Endothelial cell of umbilical vein (primary cell): ENCODE results near the gene GPR183. TPM values are rescaled to one million over a fixed set of nuclear protein-coding genes. Genes with fewer than 3 reads are reported as not detected.

Source experiments
- BruUV-seq: library from RNA; stranded (reverse); fragments of 400-500 nt; replicated peaks from 2 replicates; lab custom pipeline; 2021; lab: Mats Ljungman, UMichigan
- CTCF ChIA-PET: fragments of 300-600, 350-600 bp; sonication (Branson Sonifier 250); formaldehyde crosslinking; loops from one replicate; lab custom pipeline; 2021; ENCODE audit warnings: antibody characterized with exemption, inconsistent platforms; lab: Charles Lee
- POLR2A ChIA-PET: fragments of 300-600, 350-600 bp; sonication (Branson Sonifier 250); formaldehyde crosslinking; loops from one replicate; lab custom pipeline; 2021; ENCODE audit warnings: antibody characterized with exemption, inconsistent platforms; lab: Charles Lee
- DNase-seq: peaks from one replicate; pipeline ENCODE4 v3.0.0-alpha.2; 2011; ENCODE audit warnings: low read depth, low spot score
- FAIRE-seq: peaks from 2 replicates; lab custom pipeline; 2011; peaks lifted over from hg19 to GRCh38; lab: Jason Lieb, UNC
- H2AFZ ChIP-seq: 2 replicates; pipeline ENCODE4 v1.6.0; 2012; ENCODE audit warnings: low read depth, low read length, control low read depth, inconsistent platforms
- H3K27ac ChIP-seq: 2 replicates; pipeline ENCODE4 v1.5.1; 2011; ENCODE audit warnings: low read depth, mild to moderate bottlenecking, control low read depth, low read length, moderate library complexity; ENCODE audit not compliant: insufficient read depth
- H3K27me3 ChIP-seq, 2 experiments: 2 replicates each; pipeline versions ENCODE4 v1.6.0 to v1.6.1; 2011; ENCODE audit warnings: low read length in 2 of 2, mixed read lengths in 1 of 2; ENCODE audit not compliant: control insufficient read depth in 2 of 2, insufficient read depth in 2 of 2
- H3K36me3 ChIP-seq, 2 experiments: 2 replicates in 1 of 2; 3 replicates in 1 of 2; pipeline ENCODE4 v1.5.1; 2011; ENCODE audit warnings: low read length in 2 of 2, mild to moderate bottlenecking in 1 of 2, moderate library complexity in 1 of 2; ENCODE audit not compliant: control insufficient read depth in 2 of 2, insufficient read depth in 2 of 2; ENCODE audit errors: extremely low read depth in 1 of 2
- H3K4me1 ChIP-seq: 3 replicates; pipeline ENCODE4 v1.5.1; 2011; ENCODE audit warnings: mild to moderate bottlenecking, low read length; ENCODE audit not compliant: control insufficient read depth, insufficient read depth; ENCODE audit errors: extremely low read depth
- H3K4me2 ChIP-seq: 2 replicates; pipeline ENCODE4 v1.6.1; 2011; ENCODE audit warnings: low read length, control low read depth, mixed read lengths; ENCODE audit not compliant: insufficient read depth
- H3K4me3 ChIP-seq, 3 experiments: fragments of 200-600 bp in 1 of 3; sonication (generic), shearing (Covaris generic) in 1 of 3; replicated peaks in 1 of 3; 2 replicates each; pipeline ENCODE4 v1.5.1; 2011 to 2016; ENCODE audit warnings: control low read depth in 3 of 3, low read length in 3 of 3, mild to moderate bottlenecking in 2 of 3, inconsistent platforms in 1 of 3, low read depth in 1 of 3, moderate library complexity in 1 of 3; ENCODE audit not compliant: insufficient read depth in 1 of 3
- H3K79me2 ChIP-seq: 2 replicates; pipeline ENCODE4 v1.6.0; 2012; ENCODE audit warnings: low read length, inconsistent platforms; ENCODE audit not compliant: control insufficient read depth, insufficient read depth
- H3K9ac ChIP-seq: replicated peaks from 2 replicates; pipeline ENCODE3; 2011; ENCODE audit warnings: low read length, control low read depth; ENCODE audit not compliant: insufficient read depth; ENCODE audit errors: extremely low read depth
- H3K9me1 ChIP-seq: replicated peaks from 3 replicates; pipeline ENCODE4 v1.6.0; 2011; ENCODE audit warnings: mild to moderate bottlenecking, low read length; ENCODE audit not compliant: control insufficient read depth, insufficient read depth; ENCODE audit errors: extremely low read depth
- H3K9me3 ChIP-seq: replicated peaks from 2 replicates; pipeline ENCODE4 v1.5.1; 2012; ENCODE audit warnings: low read length, inconsistent platforms; ENCODE audit not compliant: control insufficient read depth, insufficient read depth
- H4K20me1 ChIP-seq: replicated peaks from 2 replicates; pipeline ENCODE3; 2011; ENCODE audit warnings: mild to moderate bottlenecking, low read length; ENCODE audit not compliant: control insufficient read depth, insufficient read depth; ENCODE audit errors: extremely low read depth
- CTCF ChIP-seq, 2 donors: IDR thresholded peaks; 1 replicate in 1 of 2; 2 replicates in 1 of 2; pipeline ENCODE4 v1.5.1; 2011; ENCODE audit warnings: low read length in 2 of 2, mild to moderate bottlenecking in 2 of 2, moderate library complexity in 2 of 2, control low read depth in 1 of 2, inconsistent platforms in 1 of 2, low read depth in 1 of 2; ENCODE audit not compliant: insufficient read depth in 1 of 2; ENCODE audit errors: extremely low read depth in 1 of 2
- EZH2 ChIP-seq: IDR thresholded peaks from 2 replicates; pipeline ENCODE4 v1.6.1; 2012; ENCODE audit warnings: borderline replicate concordance, low read depth, mild to moderate bottlenecking, moderate library complexity, low read length, inconsistent platforms; ENCODE audit not compliant: severe bottlenecking
- FOS ChIP-seq: IDR thresholded peaks from 2 replicates; pipeline ENCODE4 v1.6.1; 2011; ENCODE audit warnings: mild to moderate bottlenecking, low read length, moderate library complexity, borderline replicate concordance; ENCODE audit not compliant: insufficient read depth
- GATA2 ChIP-seq: IDR thresholded peaks from 2 replicates; pipeline ENCODE4 v1.7.0; 2011; ENCODE audit warnings: low read depth, mild to moderate bottlenecking, moderate library complexity, mixed read lengths, low read length; ENCODE audit not compliant: insufficient read length, insufficient read depth
- JUN ChIP-seq: IDR thresholded peaks from 2 replicates; pipeline ENCODE4 v1.6.1; 2011; ENCODE audit warnings: borderline replicate concordance, low read depth; ENCODE audit not compliant: insufficient read length, insufficient read depth
- MAX ChIP-seq: IDR thresholded peaks from 2 replicates; pipeline ENCODE4 v1.6.1; 2011; ENCODE audit not compliant: insufficient read depth, insufficient read length
- MYC ChIP-seq: IDR thresholded peaks from one replicate; pipeline ENCODE4 v1.6.1; 2011; ENCODE audit warnings: mild to moderate bottlenecking, low read depth, low read length
- POLR2A ChIP-seq: IDR thresholded peaks from 2 replicates; pipeline ENCODE4 v1.6.1; 2012; ENCODE audit warnings: low read depth, mild to moderate bottlenecking, control low read depth, low read length
- POLR2AphosphoS5 ChIP-seq: IDR thresholded peaks from 2 replicates; pipeline ENCODE4 v1.6.1; 2012; ENCODE audit warnings: low read depth, mild to moderate bottlenecking, control low read depth, low read length, moderate library complexity; ENCODE audit not compliant: insufficient read depth
- dilution Hi-C: fragments of 300-500 bp; cut with MboI; formaldehyde crosslinking; loops from one replicate; pipeline ENCODE4 v1.15.0; 2019; ENCODE audit warnings: low sequenced_read_pairs; ENCODE audit not compliant: extremely low pct_ligation_motif_present
- intact Hi-C: fragments of 100-400 bp; cut with micrococcal nuclease; formaldehyde crosslinking; loops from one replicate; pipeline ENCODE4 v1.10.0; 2022
- polyA plus RNA-seq, 4 experiments: library from polyadenylated mRNA; depleted of rRNA in 3 of 4; stranded (reverse) in 3 of 4; unstranded in 1 of 4; fragments of >200 nt; gene quantifications; 2 replicates each; pipeline versions ENCODE4 v1.2.1 to v1.2.3, GENCODE V29; 2011 to 2012; ENCODE audit warnings: missing spikeins in 1 of 4
- total RNA-seq: library from RNA; stranded (reverse); gene quantifications from 2 replicates; pipeline ENCODE4 v1.2.3, GENCODE V29; 2021

The GPR183 gene
- total and polyA plus RNA-seq, 2 donors (not counting 3 experiments of a cell fraction or from before 2014, with no cell fraction given): 0.23 TPM; not detected in 1

- BruUV-seq: no TSS peak
- H3K79me2 ChIP-seq: no peaks in the 10 kb centered on the region
- H3K9ac ChIP-seq: no peak overlapping the region
- no peak overlapping the region for H3K4me3 ChIP-seq
- no peaks in the 10 kb centered on the region for H3K9me1 ChIP-seq
- CTCF ChIA-PET: interaction anchor here (1.0 to 9.8 kb wide), 3 partner anchors 98 to 164 kb away, joined by 3 to 213 read pairs (median 3); no protein-coding TSS in a partner anchor
- no peak overlapping the region for H2AFZ ChIP-seq
- H3K27ac ChIP-seq: no peak overlapping the region
- DNase-seq: no peak
- POLR2A ChIA-PET: no interaction called here
- TF ChIP-seq EZH2 (no peak), MYC (no peak), GATA2 (no peak), POLR2AphosphoS5 (no peak), POLR2A (no peak), JUN (no peak), MAX (no peak), FOS (no peak), CTCF (IDR thresholded peaks at IDR 0.05; ENCODE audit: extremely low read depth in 1 of 2, insufficient read depth in 1 of 2, low read depth in 1 of 2, low read length in 2 of 2) (no peak)
- H3K27me3 ChIP-seq: no peaks in the 10 kb centered on the region
- no peak overlapping the region for H3K4me2 ChIP-seq
- H3K36me3 ChIP-seq: no peaks in the 10 kb centered on the region
- H4K20me1 ChIP-seq: no peaks in the 10 kb centered on the region
- dilution Hi-C loops (loop anchor here (25.0 kb wide), 1 partner anchor 111 kb away; no protein-coding TSS in a partner anchor), intact Hi-C loops (no loop called here)
- no peaks in the 10 kb centered on the region for H3K4me1 ChIP-seq
- FAIRE-seq: no peak
- H3K9me3 ChIP-seq: no peaks in the 10 kb centered on the region
These were observed 34.1 kb downstream of the GPR183 start for GRCh38 chr13:99273128-99273527.
